Aorta (tissue), 4 donors: Measurements from ENCODE around the gene FOSL1. TPM values are rescaled to one million over a fixed set of nuclear protein-coding genes. Genes with fewer than 3 reads are reported as not detected.

Source experiments
- polyA plus RNA-seq, 2 donors: library from polyadenylated mRNA; stranded (reverse); fragments of 200-250 nt; gene quantifications; one replicate each; pipeline ENCODE4 v1.2.3, GENCODE V29; 2013
- total RNA-seq, 2 donors: library from RNA; stranded (reverse); fragmentation: NEBNext Ultra II Directional; extraction: Animal tissue kit (Norgen Biotek cat#: 25700); gene quantifications; one replicate each; pipeline ENCODE4 v1.2.1, GENCODE V29; 2021
- donor health status: healthy with polysubstance abuse.
- donor health status: Bipolar disorder and iron deficiency.
- donor health status: DM: no; HTN: no; CAD: no.
- donor health status: DM: yes; HTN: yes; CAD: no.

Gene FOSL1
- total and polyA plus RNA-seq, 4 donors = 1.6 to 31.9 (median 6.8) TPM

Other genes starting within 250 kb of the FOSL1 start
- 100 to 1,000 TPM in 1 of 2 donors, 10 to 100 TPM in 1; 98.2 to 108 TPM for gene RELA, start 237.5 kb downstream of the FOSL1 start, total RNA-seq
- gene RELA, start 237.5 kb downstream of the FOSL1 start, polyA plus RNA-seq = 10 to 100 TPM; 28.8 to 73.8 TPM
- 10 to 100 TPM; 59.8 to 64.4 TPM for gene KAT5, start 188.1 kb downstream of the FOSL1 start, total RNA-seq
- gene KAT5, start 188.1 kb downstream of the FOSL1 start, polyA plus RNA-seq = 100 to 1,000 TPM in 1 of 2 donors, 10 to 100 TPM in 1; 29.2 to 120 TPM
- gene RNASEH2C, start 179.6 kb downstream of the FOSL1 start, total RNA-seq = 10 to 100 TPM; 53.5 to 57.6 TPM
- 100 to 1,000 TPM in 1 of 2 donors, 10 to 100 TPM in 1; 80.1 to 113 TPM for gene RNASEH2C, start 179.6 kb downstream of the FOSL1 start, polyA plus RNA-seq
- 10 to 100 TPM; 15.7 to 16.7 TPM for gene AP5B1, start 119.4 kb downstream of the FOSL1 start, total RNA-seq
- 10 to 100 TPM in 1 of 2 donors, 1 to 10 TPM in 1; 3.3 to 10.8 TPM for gene AP5B1, start 119.4 kb downstream of the FOSL1 start, polyA plus RNA-seq
- gene OVOL1, start 113.3 kb downstream of the FOSL1 start, total RNA-seq = not detected
- gene OVOL1, start 113.3 kb downstream of the FOSL1 start, polyA plus RNA-seq = 1 to 10 TPM in 1 of 2 donors, under 1 TPM in 1; 0.28 to 3.9 TPM
- gene SNX32, start 66.4 kb downstream of the FOSL1 start, total RNA-seq = 1 to 10 TPM in 1 of 2 donors, under 1 TPM in 1; 0.39 to 2.4 TPM
- 1 to 10 TPM in 1 of 2 donors, not detected in 1; 1.2 TPM for gene SNX32, start 66.4 kb downstream of the FOSL1 start, polyA plus RNA-seq
- gene CFL1, start 42.2 kb downstream of the FOSL1 start, total RNA-seq = 100 to 1,000 TPM; 563 to 812 TPM
- 100 to 1,000 TPM; 571 to 688 TPM for gene CFL1, start 42.2 kb downstream of the FOSL1 start, polyA plus RNA-seq
- gene MUS81, start 40.0 kb downstream of the FOSL1 start, total RNA-seq = 10 to 100 TPM; 60.7 to 63.1 TPM
- gene MUS81, start 40.0 kb downstream of the FOSL1 start, polyA plus RNA-seq = 100 to 1,000 TPM in 1 of 2 donors, 10 to 100 TPM in 1; 40.7 to 102 TPM
- gene EFEMP2, start 27.6 kb downstream of the FOSL1 start, total RNA-seq = 100 to 1,000 TPM; 139 to 185 TPM
- 100 to 1,000 TPM; 136 to 224 TPM for gene EFEMP2, start 27.6 kb downstream of the FOSL1 start, polyA plus RNA-seq
- 1 to 10 TPM; 1.8 to 3.9 TPM for gene CTSW, start 20.6 kb downstream of the FOSL1 start, total RNA-seq
- 1 to 10 TPM; 1.8 to 2.9 TPM for gene CTSW, start 20.6 kb downstream of the FOSL1 start, polyA plus RNA-seq
- gene FIBP, start 11.9 kb downstream of the FOSL1 start, total RNA-seq = 10 to 100 TPM; 40.2 to 47.7 TPM
- 10 to 100 TPM; 57.2 to 73.1 TPM for gene FIBP, start 11.9 kb downstream of the FOSL1 start, polyA plus RNA-seq
- gene CCDC85B, start 9.7 kb downstream of the FOSL1 start, total RNA-seq = 10 to 100 TPM; 30.1 to 46.9 TPM
- 10 to 100 TPM; 23.9 to 72.8 TPM for gene CCDC85B, start 9.7 kb downstream of the FOSL1 start, polyA plus RNA-seq
- gene C11orf68, start 18.7 kb upstream of the FOSL1 start, total RNA-seq = 10 to 100 TPM; 45.6 to 47.3 TPM
- 10 to 100 TPM; 34.9 to 55.3 TPM for gene C11orf68, start 18.7 kb upstream of the FOSL1 start, polyA plus RNA-seq
- gene DRAP1, start 19.0 kb upstream of the FOSL1 start, total RNA-seq = 10 to 100 TPM; 65.9 to 86.4 TPM
- 100 to 1,000 TPM in 1 of 2 donors, 10 to 100 TPM in 1; 88.8 to 122 TPM for gene DRAP1, start 19.0 kb upstream of the FOSL1 start, polyA plus RNA-seq
- not detected for gene TSGA10IP, start 45.1 kb upstream of the FOSL1 start, total RNA-seq
- gene TSGA10IP, start 45.1 kb upstream of the FOSL1 start, polyA plus RNA-seq = not detected
- gene SART1, start 61.3 kb upstream of the FOSL1 start, total RNA-seq = 10 to 100 TPM; 50.9 to 52.3 TPM
- gene SART1, start 61.3 kb upstream of the FOSL1 start, polyA plus RNA-seq = 100 to 1,000 TPM in 1 of 2 donors, 10 to 100 TPM in 1; 27.9 to 129 TPM
- 10 to 100 TPM; 28.7 to 35.0 TPM for gene EIF1AD, start 101.8 kb upstream of the FOSL1 start, total RNA-seq
- gene EIF1AD, start 101.8 kb upstream of the FOSL1 start, polyA plus RNA-seq = 10 to 100 TPM in 1 of 2 donors, 1 to 10 TPM in 1; 8.4 to 16.2 TPM
- gene BANF1, start 102.1 kb upstream of the FOSL1 start, total RNA-seq = 100 to 1,000 TPM; 136 to 145 TPM
- 100 to 1,000 TPM; 156 to 187 TPM for gene BANF1, start 102.1 kb upstream of the FOSL1 start, polyA plus RNA-seq
- 10 to 100 TPM in 1 of 2 donors, 1 to 10 TPM in 1; 6.6 to 14.0 TPM for gene CST6, start 111.6 kb upstream of the FOSL1 start, total RNA-seq
- 10 to 100 TPM; 19.0 to 28.0 TPM for gene CST6, start 111.6 kb upstream of the FOSL1 start, polyA plus RNA-seq
- 1 to 10 TPM; 1.0 to 1.2 TPM for gene CATSPER1, start 126.1 kb upstream of the FOSL1 start, total RNA-seq
- gene CATSPER1, start 126.1 kb upstream of the FOSL1 start, polyA plus RNA-seq = under 1 TPM in 1 of 2 donors, not detected in 1; 0.10 TPM
- not detected for gene GAL3ST3, start 148.8 kb upstream of the FOSL1 start, total RNA-seq
- not detected for gene GAL3ST3, start 148.8 kb upstream of the FOSL1 start, polyA plus RNA-seq
- 100 to 1,000 TPM; 141 to 146 TPM for gene SF3B2, start 152.0 kb upstream of the FOSL1 start, total RNA-seq
- gene SF3B2, start 152.0 kb upstream of the FOSL1 start, polyA plus RNA-seq = 100 to 1,000 TPM in 1 of 2 donors, 10 to 100 TPM in 1; 59.0 to 126 TPM
- gene PACS1, start 169.9 kb upstream of the FOSL1 start, total RNA-seq = 100 to 1,000 TPM in 1 of 2 donors, 10 to 100 TPM in 1; 85.7 to 119 TPM
- 10 to 100 TPM; 16.2 to 32.5 TPM for gene PACS1, start 169.9 kb upstream of the FOSL1 start, polyA plus RNA-seq